GM12878 (cell line): ENCODE data around the gene SIN3A. TPM values are rescaled to one million over a fixed set of nuclear protein-coding genes. Genes with fewer than 3 reads are reported as not detected.

ENCODE experiments used
- ATAC-seq: fragments of 200-7000 bp; cut with Tn5 transposase; 3 replicates; pipeline ENCODE4 v1.9.1; 2020; ENCODE audit warnings: mild to moderate bottlenecking, moderate library complexity
- BruUV-seq: library from RNA; stranded (reverse); fragments of 400-500 nt; replicated peaks from 2 replicates; lab custom pipeline; 2021; lab: Mats Ljungman, UMichigan
- CTCF ChIA-PET: fragments of 300-600 bp; sonication (Branson Sonifier 250); formaldehyde crosslinking; extraction: SDS; loops from one replicate; lab custom pipeline; 2021; ENCODE audit warnings: inconsistent platforms; lab: Yijun Ruan, JAX
- POLR2A ChIA-PET: fragments of 350-600 bp; formaldehyde crosslinking; extraction: SDS; loops from one replicate; lab custom pipeline; 2021; ENCODE audit warnings: inconsistent platforms; lab: Charles Lee
- RAD21 ChIA-PET: fragments of 300-600 bp; sonication (Branson Sonifier 250); formaldehyde crosslinking; loops from one replicate; lab custom pipeline; 2023; ENCODE audit warnings: antibody characterized with exemption; ENCODE audit not compliant: unreplicated experiment; lab: Charles Lee
- SMC1A ChIA-PET: fragments of 300-600 bp; sonication (Branson Sonifier 250); formaldehyde crosslinking; loops from one replicate; lab custom pipeline; 2023; ENCODE audit not compliant: unreplicated experiment, uncharacterized antibody; lab: Charles Lee
- DNase-seq: peaks from one replicate; pipeline ENCODE4 v3.0.0-alpha.2; 2011; ENCODE audit warnings: low read depth, low spot score
- FAIRE-seq: peaks from 3 replicates; lab custom pipeline; 2011; peaks lifted over from hg19 to GRCh38; lab: Jason Lieb, UNC
- H2AFZ ChIP-seq: 2 replicates; pipeline ENCODE4 v1.6.0; 2011; ENCODE audit warnings: low read depth, low read length, control low read depth; ENCODE audit not compliant: control insufficient read depth
- H3K27ac ChIP-seq: 2 replicates; pipeline ENCODE4 v1.5.1; 2011; ENCODE audit warnings: control low read depth; ENCODE audit not compliant: control insufficient read depth, insufficient read depth
- H3K27me3 ChIP-seq, 2 experiments: replicated peaks in 1 of 2; 2 replicates each; pipeline versions ENCODE4 v1.6.0 to v1.6.1; 2011; ENCODE audit warnings: low read length in 1 of 2; ENCODE audit not compliant: control insufficient read depth in 2 of 2, insufficient read depth in 2 of 2
- H3K36me3 ChIP-seq, 2 experiments: 2 replicates each; pipeline ENCODE4 v1.5.1; 2011; ENCODE audit warnings: low read length in 1 of 2; ENCODE audit not compliant: control insufficient read depth in 2 of 2, insufficient read depth in 2 of 2
- H3K4me1 ChIP-seq: 2 replicates; pipeline ENCODE4 v1.6.1; 2011; ENCODE audit warnings: mild to moderate bottlenecking, low read length, moderate library complexity, mixed read lengths; ENCODE audit not compliant: control insufficient read depth, insufficient read depth
- H3K4me2 ChIP-seq: 2 replicates; pipeline ENCODE4 v1.6.0; 2011; ENCODE audit warnings: control low read depth; ENCODE audit not compliant: control insufficient read depth, insufficient read depth
- H3K4me3 ChIP-seq: fragments of 200-600 bp; sonication (generic); 2 replicates; pipeline ENCODE4 v1.5.1; 2016
- H3K79me2 ChIP-seq: 2 replicates; pipeline ENCODE4 v1.6.0; 2011; ENCODE audit warnings: low read length; ENCODE audit not compliant: control insufficient read depth, insufficient read depth
- H3K9ac ChIP-seq: 2 replicates; pipeline ENCODE4 v1.8.0; 2011; ENCODE audit warnings: low read length, control low read depth, mixed read lengths; ENCODE audit not compliant: control insufficient read depth, insufficient read depth
- H3K9me3 ChIP-seq: replicated peaks from 3 replicates; pipeline ENCODE4 v1.5.1; 2011; ENCODE audit warnings: mild to moderate bottlenecking, low read length; ENCODE audit not compliant: control insufficient read depth, insufficient read depth
- H4K20me1 ChIP-seq: 2 replicates; pipeline ENCODE4 v1.6.0; 2011; ENCODE audit not compliant: control insufficient read depth, insufficient read depth
- CHD1 ChIP-seq: IDR thresholded peaks from 2 replicates; pipeline ENCODE4 v1.6.1; 2012; ENCODE audit warnings: low read depth, low read length, improper control_type of control experiment
- ETV6 ChIP-seq, 2 experiments: fragments of 450-650 bp in 1 of 2; IDR thresholded peaks in 1 of 2; conservative IDR thresholded peaks in 1 of 2; 2 replicates each; pipeline ENCODE4 v1.6.1; 2014; ENCODE audit warnings: antibody characterized with exemption in 1 of 2, borderline replicate concordance in 1 of 2, low read depth in 1 of 2, mild to moderate bottlenecking in 1 of 2, moderate library complexity in 1 of 2
- HDGF ChIP-seq: fragments of 450-650 bp; IDR thresholded peaks from 2 replicates; pipeline ENCODE4 v1.6.1; 2016; ENCODE audit warnings: antibody characterized with exemption
- KAT2A ChIP-seq: conservative IDR thresholded peaks from 2 replicates; pipeline ENCODE4 v1.6.1; 2011; ENCODE audit warnings: low read depth, low read length; ENCODE audit not compliant: control insufficient read depth
- MXI1 ChIP-seq: fragments of 150-350 bp; IDR thresholded peaks from 2 replicates; pipeline ENCODE4 v1.6.1; 2011; ENCODE audit warnings: low read depth, mild to moderate bottlenecking, inconsistent platforms, low read length, improper control_type of control experiment
- NBN ChIP-seq: fragments of 450-650 bp; IDR thresholded peaks from 2 replicates; pipeline ENCODE4 v1.6.1; 2016
- NFYB ChIP-seq: IDR thresholded peaks from 2 replicates; pipeline ENCODE4 v1.6.1; 2011; ENCODE audit warnings: low read depth, mild to moderate bottlenecking, low read length, improper control_type of control experiment, moderate library complexity; ENCODE audit not compliant: insufficient read depth
- PML ChIP-seq: IDR thresholded peaks from 2 replicates; pipeline ENCODE4 v1.6.1; 2012; ENCODE audit warnings: low read length, inconsistent platforms
- SKIL ChIP-seq: fragments of 450-650 bp; IDR thresholded peaks from 2 replicates; pipeline ENCODE4 v1.6.1; 2017; ENCODE audit warnings: mild to moderate bottlenecking, low read depth, inconsistent platforms; ENCODE audit not compliant: poor library complexity, severe bottlenecking
- SMAD5 ChIP-seq: IDR thresholded peaks from 2 replicates; pipeline ENCODE4 v1.6.1; 2016; ENCODE audit warnings: antibody characterized with exemption, low read depth
- SMC3 ChIP-seq: IDR thresholded peaks from 2 replicates; pipeline ENCODE4 v1.6.1; 2011; ENCODE audit warnings: low read length, improper control_type of control experiment, borderline replicate concordance
- USF1 ChIP-seq: IDR thresholded peaks from 2 replicates; pipeline ENCODE4 v1.6.1; 2011; ENCODE audit warnings: borderline replicate concordance, low read depth, mild to moderate bottlenecking, moderate library complexity, mixed read lengths, low read length; ENCODE audit not compliant: insufficient read depth; ENCODE audit errors: extremely low read length
- USF2 ChIP-seq: IDR thresholded peaks from 2 replicates; pipeline ENCODE4 v1.6.1; 2011; ENCODE audit warnings: low read depth, low read length, improper control_type of control experiment, borderline replicate concordance
- WRNIP1 ChIP-seq: IDR thresholded peaks from 2 replicates; pipeline ENCODE4 v1.6.1; 2011; ENCODE audit warnings: low read depth, low read length, improper control_type of control experiment, borderline replicate concordance
- WGBS: methylation state at CpG from one replicate; pipeline ENCODE4 v1.1.6; 2016; ENCODE audit warnings: low lambda C conversion rate; ENCODE audit not compliant: insufficient replicate concordance, insufficient coverage; ENCODE audit errors: missing lambda C conversion rate; 5-methylcytosine and 5-hydroxymethylcytosine counted together
- in situ Hi-C: fragments of 300-500 bp; cut with MboI; formaldehyde crosslinking; loops from 9 replicates; pipeline ENCODE4 v1.14.3; 2018; ENCODE audit warnings: mixed read lengths
- intact Hi-C: fragments of 100-400 bp; cut with micrococcal nuclease; formaldehyde crosslinking; loops from one replicate; pipeline ENCODE4 v1.14.2; 2022; ENCODE audit not compliant: unreplicated experiment
- polyA plus RNA-seq, 11 experiments: library from polyadenylated mRNA; depleted of rRNA in 4 of 11; unstranded in 6 of 11; stranded (reverse) in 5 of 11; fragments of >200 nt; fragmentation: Nextera tagmentation in 4 of 11; fragmentation: Illumina TruSeq in 1 of 11; extraction: Ambion mirVana in 4 of 11; extraction: Trizol in 1 of 11; gene quantifications; 1 replicate in 1 of 11; 2 replicates in 10 of 11; pipeline versions ENCODE4 v1.2.1 to v1.2.3, GENCODE V29; 2011 to 2016; ENCODE audit warnings: inconsistent platforms in 2 of 11, missing spikeins in 2 of 11, low read depth in 1 of 11
- total RNA-seq, 4 experiments: library from RNA; depleted of rRNA in 3 of 4; stranded (reverse); fragments of >200 nt in 3 of 4; fragmentation: Illumina TruSeq in 1 of 4; extraction: Trizol in 1 of 4; gene quantifications; 2 replicates each; pipeline versions ENCODE4 v1.2.1 to v1.2.3, GENCODE V29; 2013 to 2021

SIN3A gene
- total and polyA plus RNA-seq, 10 of the 15 experiments (the other 5 are each of a cell fraction or from before 2014, with no cell fraction given), result 6.4 to 62.2 (median 29.2) TPM

- Histone ChIP-seq H3K79me2 (peaks cover 8% of the 10 kb centered on the region), H3K4me3 (no peak overlapping the region), H3K36me3 (peaks cover 0 to 15% of the 10 kb centered on the region in 2 experiments; a peak in 3 of 4 replicates), H3K4me1 (peaks cover 6% of the 10 kb centered on the region), H3K27ac (no peak overlapping the region), H4K20me1 (no peaks in the 10 kb centered on the region), H2AFZ (no peak overlapping the region), H3K9me3 (no peaks in the 10 kb centered on the region), H3K27me3 (no peaks in the 10 kb centered on the region), H3K9ac (no peak overlapping the region), H3K4me2 (no peak overlapping the region)
- RAD21 ChIA-PET, result interaction anchor here (4.2 kb wide), 1 partner anchor 87 kb away, joined by 113 read pairs; the partner anchor contains the start of gene SIN3A
- WGBS, result 72% methylated on average over 3 of the region's 3 CpGs
- DNase-seq (no peak), ATAC-seq (no peak), FAIRE-seq (no peak)
- POLR2A ChIA-PET, result interaction anchor here (3.1 kb wide), 1 partner anchor 89 kb away, joined by 43 read pairs; no protein-coding TSS in a partner anchor
- SMC1A ChIA-PET, result no interaction called here
- intact Hi-C loops, result no loop called here
- BruUV-seq, result no TSS peak
- CTCF ChIA-PET, result interaction anchor here (0.7 to 4.5 kb wide), 4 partner anchors 69 to 435 kb away, joined by 4 to 58 read pairs (median 18); no protein-coding TSS in a partner anchor
- in situ Hi-C loops, result no loop called here
- TF ChIP-seq USF2, result no peak
- no peak for TF ChIP-seq SMAD5
- no peak for TF ChIP-seq MXI1
- TF ChIP-seq CHD1, result no peak
Observed at GRCh38 chr15:75366163-75366562, 85.3 kb downstream of the SIN3A start.

GRCh38 chr15:75364881-75365280 lies 86.6 kb downstream of the SIN3A start:
- in situ Hi-C loops (no loop called here), intact Hi-C loops (no loop called here)
- FAIRE-seq (no peak), DNase-seq (no peak), ATAC-seq (no peak)
- Histone ChIP-seq H3K4me2 (no peak overlapping the region), H4K20me1 (no peaks in the 10 kb centered on the region), H2AFZ (no peak overlapping the region), H3K4me1 (peaks cover 6% of the 10 kb centered on the region), H3K27ac (no peak overlapping the region), H3K79me2 (peaks cover 8% of the 10 kb centered on the region), H3K9ac (no peak overlapping the region), H3K4me3 (no peak overlapping the region), H3K9me3 (no peaks in the 10 kb centered on the region), H3K36me3 (peaks cover 0 to 12% of the 10 kb centered on the region in 2 experiments), H3K27me3 (no peaks in the 10 kb centered on the region)
- RAD21 ChIA-PET, result no interaction called here
- SMC1A ChIA-PET, result no interaction called here
- CTCF ChIA-PET, result no interaction called here
- no TSS peak for BruUV-seq
- 96% methylated on average over 6 of the region's 6 CpGs for WGBS
- POLR2A ChIA-PET, result no interaction called here
- TF ChIP-seq KAT2A, result no peak
- no peak for TF ChIP-seq ETV6 (conservative IDR thresholded peaks at IDR 0.05 in 1 of 2, IDR thresholded peaks at IDR 0.05 in 1 of 2; ENCODE audit: borderline replicate concordance in 1 of 2, low read depth in 1 of 2)
- TF ChIP-seq SMC3, result no peak
- TF ChIP-seq USF1, result no peak
- no peak for TF ChIP-seq NBN
- no peak for TF ChIP-seq WRNIP1
- no peak for TF ChIP-seq SKIL
- TF ChIP-seq PML, result no peak
- TF ChIP-seq NFYB, result no peak
- no peak for TF ChIP-seq HDGF
